Epidermal melanocyte (primary cell): ENCODE measurements around the gene TICRR.
"Not testable (repeated sequence)": the region's sequence is repeated elsewhere in the genome, so short reads cannot be mapped to it uniquely, and the experiment has no call there.

Experiments
- DNase-seq: peaks from one replicate; pipeline ENCODE4 v3.0.0; 2011; ENCODE audit warnings: low spot score; ENCODE audit not compliant: insufficient read length

TICRR gene

DNA sequence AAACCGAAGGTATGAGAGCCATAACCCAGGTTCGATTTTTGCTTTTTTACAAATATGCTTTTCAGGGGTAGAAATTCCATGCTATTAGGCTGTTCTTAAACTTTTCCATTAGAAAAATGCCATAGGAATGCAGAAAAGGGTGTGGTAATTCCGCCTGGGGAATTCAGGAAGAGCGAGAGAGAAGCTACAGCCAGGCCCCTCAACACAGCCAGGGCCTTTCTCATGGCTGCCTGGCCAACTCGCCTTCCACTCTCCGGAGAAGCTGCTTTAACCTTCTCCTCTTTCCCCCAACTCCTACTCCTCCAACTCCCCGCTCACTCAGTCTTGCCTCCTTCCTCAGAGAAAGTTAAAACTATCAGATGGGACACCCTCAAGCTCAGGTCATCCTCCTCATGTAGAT, 9.1 kb upstream of the TICRR start:
- DNase-seq, result no peak

- DNase-seq, result no peak
These were observed 8.5 kb upstream of the TICRR start for GRCh38 chr15:89566621-89567294.

- DNase-seq, result no peak
These were observed 6.1 kb upstream of the TICRR start for GRCh38 chr15:89569090-89569745.

DNA sequence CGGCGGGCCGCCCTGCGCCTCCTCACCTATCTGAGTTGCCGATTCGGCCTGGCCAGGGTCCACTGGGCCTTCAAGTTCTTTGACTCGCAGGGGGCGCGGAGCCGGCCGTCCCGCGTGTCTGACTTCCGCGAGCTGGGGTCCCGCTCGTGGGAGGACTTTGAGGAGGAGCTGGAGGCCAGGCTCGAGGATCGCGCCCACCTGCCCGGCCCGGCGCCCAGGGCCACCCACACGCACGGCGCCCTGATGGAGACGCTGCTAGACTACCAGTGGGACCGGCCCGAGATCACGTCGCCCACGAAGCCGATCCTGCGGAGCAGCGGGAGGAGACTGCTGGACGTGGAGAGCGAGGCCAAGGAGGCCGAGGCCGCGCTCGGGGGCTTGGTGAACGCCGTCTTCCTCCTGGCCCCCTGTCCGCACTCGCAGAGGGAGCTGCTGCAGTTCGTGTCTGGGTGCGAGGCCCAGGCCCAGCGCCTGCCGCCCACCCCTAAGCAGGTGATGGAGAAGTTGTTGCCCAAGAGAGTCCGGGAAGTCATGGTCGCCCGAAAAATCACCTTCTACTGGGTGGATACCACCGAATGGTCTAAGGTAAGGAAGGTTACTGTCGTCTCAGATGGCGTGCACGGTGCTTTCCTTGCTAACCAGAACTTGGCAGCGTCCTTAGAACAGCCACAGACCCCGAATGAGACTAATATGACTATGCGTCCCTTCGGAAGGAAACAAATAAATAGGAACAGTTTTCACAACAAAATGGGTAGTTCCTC, 567 bp downstream of the TICRR start:
- no peak for DNase-seq

- DNase-seq, result no peak
These were observed 1.1 kb downstream of the TICRR start for GRCh38 chr15:89576417-89576773.

- DNase-seq, result no peak
These were observed 2.5 kb downstream of the TICRR start for GRCh38 chr15:89577776-89578115.

GRCh38 chr15:89578146-89578545, 2.9 kb downstream of the TICRR start:
- no peak for DNase-seq

GRCh38 chr15:89580747-89581146, 5.5 kb downstream of the TICRR start:
- not testable (repeated sequence) for DNase-seq

GRCh38 chr15:89586651-89587050, 11.4 kb downstream of the TICRR start:
- no peak for DNase-seq

GRCh38 chr15:89587955-89588354, 12.7 kb downstream of the TICRR start:
- DNase-seq, result no peak

GRCh38 chr15:89591834-89592233, 16.6 kb downstream of the TICRR start:
- no peak for DNase-seq

- no peak for DNase-seq
These were observed 17.7 kb downstream of the TICRR start for GRCh38 chr15:89593018-89593417.

DNA sequence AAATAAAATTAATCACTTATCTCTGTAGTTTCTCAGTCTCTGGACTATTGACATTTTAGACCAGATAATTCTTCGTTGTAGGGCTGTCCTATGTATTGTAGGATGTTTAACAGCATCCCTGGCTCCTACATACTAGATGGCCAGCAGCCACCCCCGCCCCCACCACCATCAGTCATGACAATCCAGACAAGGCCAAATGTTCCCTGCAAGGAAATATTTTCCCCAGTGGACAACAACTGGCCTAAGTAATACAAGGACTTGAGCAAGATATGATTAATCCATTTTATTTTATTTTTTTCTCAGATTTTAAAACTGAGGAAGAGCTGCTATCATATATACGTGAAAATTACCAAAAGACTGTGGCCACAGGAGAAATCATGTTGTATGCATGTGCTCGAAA, 23.8 kb downstream of the TICRR start:
- no peak for DNase-seq

DNA sequence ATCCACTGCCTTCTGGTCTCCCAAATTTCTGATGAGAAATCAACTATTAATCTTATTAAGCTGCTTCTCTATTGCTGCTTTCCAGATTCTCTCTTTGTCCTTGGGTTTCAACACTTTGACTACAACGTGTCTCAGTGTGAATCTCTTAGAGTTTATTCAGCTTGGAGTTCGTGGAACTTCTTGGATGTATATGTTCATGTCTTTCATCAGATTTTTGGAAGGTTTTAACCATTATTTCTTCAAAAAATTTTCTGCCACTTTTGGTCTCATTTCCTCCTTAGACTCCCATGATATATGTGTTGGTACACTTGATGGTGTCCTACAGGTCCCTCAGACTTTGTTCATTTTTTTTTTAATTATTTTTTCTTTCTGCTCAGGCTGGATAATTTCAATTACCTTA, 36.0 kb downstream of the TICRR start:
- no peak for DNase-seq

DNA sequence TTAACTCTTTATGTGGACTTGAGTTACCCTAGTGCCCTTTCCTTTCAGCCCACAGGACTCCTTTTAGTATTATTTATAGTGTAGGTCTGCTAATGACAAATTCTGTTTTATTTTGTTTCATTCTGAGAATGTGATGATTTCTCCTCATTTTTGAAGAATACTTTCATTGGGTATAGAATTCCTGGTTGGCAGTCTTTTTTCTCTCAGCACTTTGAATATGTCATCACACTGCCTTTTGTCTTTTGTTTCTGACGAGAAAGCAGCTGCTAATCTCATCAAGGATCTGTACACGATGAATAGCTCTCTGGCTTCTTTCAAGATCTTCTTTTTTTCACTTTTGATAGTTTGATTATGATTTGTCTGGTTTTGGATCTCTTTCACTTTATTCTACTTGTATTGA, 37.8 kb downstream of the TICRR start:
- DNase-seq, result no peak

DNA sequence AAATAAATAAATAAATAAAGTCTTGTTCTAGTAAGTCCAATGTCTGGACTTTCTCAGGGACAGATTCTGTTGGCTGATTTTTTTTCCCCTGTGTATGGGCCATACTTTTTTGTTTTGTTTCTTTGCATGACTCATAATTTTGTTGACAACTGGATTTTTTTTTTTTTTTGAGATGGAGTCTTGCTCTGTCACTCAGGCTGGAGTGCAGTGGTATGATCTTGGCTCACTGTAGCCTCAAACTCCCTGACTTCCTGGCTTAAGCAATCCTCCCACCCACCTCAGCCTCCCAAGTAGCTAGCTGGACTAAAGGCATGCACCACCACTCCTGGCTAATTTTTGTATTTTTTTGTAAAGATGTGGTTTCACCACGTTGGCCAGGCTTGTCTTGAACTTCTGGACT, 38.9 kb downstream of the TICRR start:
- DNase-seq, result no peak

DNA sequence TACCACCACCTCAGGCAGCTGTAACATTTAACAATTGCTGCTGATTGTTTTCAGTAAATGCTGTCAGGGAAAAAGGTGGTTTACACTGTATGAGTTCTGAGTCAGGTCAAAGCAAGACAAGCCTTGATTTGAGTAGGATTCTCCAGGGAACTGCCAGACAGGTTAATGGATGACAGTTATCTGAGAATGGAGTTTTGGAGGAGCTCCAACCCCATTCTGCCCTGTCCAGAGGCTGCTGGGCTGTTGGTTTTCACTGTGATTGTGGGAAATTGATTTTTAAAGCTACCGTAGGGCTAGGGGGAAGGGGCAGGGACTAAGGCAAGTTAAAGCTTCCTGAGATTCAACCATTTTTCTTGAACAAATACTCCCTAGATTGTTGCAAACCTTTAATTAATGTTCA, 39.9 kb downstream of the TICRR start:
- DNase-seq, result no peak

DNA sequence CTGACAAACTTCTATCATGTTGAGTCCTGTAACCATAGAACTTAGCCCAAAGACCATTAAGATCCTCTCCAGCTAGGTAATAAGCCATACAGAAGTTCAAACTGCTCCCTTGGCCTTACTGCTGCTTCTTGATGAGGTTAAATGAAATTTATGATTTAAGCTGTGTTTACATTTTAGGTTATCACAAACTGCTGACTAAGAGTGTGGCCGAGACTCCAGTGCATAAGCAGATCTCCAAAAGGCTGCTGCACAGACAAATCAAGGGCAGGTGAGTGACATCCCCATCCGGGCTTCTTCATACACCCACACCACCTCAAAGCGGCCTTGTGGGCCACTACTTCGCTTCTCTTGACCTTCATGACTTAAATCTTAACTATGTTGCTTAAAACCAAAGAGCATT, 41.0 kb downstream of the TICRR start:
- no peak for DNase-seq

- DNase-seq, result no peak
These were observed 46.3 kb downstream of the TICRR start for GRCh38 chr15:89621547-89621946.

DNA sequence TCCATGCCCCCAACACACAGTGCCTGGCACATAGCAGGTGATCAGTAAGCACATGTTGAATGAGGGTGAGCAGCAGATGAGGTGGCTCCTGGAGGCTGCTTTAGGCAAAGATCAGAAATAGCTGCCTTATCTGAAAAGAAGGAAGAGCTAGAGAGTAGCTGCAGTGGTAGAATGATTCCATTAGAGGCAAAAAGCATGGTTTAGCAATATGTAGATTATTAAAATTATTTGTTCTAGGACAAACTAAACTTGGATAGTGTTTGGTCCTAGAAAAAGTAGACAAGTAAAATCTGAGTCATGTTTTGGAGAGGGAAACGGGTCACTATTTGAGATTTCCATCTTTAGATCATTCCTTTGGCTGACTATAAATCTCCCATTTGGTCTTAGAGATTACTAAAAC, 47.9 kb downstream of the TICRR start:
- DNase-seq, result no peak

DNA sequence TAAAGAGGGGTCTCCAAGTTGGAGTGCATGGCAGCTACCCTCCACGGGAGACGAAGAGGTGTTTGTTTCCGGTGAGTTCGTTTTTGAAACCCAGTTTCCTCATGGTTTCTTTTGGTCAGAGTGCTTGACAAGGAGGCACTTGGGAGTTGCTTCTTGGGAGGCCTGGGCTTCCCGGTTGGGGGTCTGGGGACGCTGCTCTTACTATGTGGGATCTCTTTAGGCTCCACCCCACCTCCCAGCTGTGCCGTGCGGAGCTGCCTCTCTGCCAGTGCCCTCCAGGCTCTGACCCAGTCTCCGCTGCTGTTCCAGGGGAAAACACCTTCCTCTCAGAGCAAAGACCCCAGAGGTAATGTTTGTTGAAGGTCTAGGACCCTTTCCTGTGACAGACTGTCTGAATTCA, 50.4 kb downstream of the TICRR start:
- no peak for DNase-seq

DNA sequence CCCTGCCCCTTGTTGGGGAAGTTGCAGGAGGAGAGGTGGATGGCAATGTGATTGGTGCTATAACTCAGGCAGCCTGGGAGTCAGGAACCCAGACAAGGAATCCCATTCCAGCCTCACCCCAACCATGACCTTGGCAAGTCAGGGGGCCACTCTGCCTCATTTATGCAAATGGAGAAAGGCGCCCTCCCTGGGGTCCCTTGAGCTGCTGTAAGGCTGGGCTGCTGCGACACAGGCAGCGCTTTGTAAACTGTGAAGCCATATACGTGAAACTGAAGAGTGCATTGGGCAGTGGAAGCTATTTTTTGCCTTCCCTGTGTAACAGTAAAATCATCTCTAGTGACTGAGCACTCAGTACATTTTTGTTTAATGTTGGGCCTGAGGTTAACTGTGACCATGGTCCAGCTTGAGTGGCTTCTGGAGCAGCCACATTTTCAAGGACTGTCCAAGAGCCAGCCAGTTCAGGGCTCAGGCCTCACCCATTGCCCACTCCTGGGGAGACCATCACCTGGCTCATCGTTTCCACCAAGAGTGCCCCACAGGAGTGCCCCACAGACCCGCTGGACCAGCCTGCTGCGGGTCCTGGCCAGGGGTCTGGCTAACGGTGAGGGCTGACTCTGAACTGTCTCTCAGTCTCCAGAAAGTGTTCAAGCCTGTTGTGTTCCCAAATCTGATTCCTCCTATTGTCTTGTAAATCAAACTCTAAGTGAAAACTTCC, 52.1 kb downstream of the TICRR start:
- no peak for DNase-seq
